Measurements from ENCODE around the gene SFXN2.
A peak's percentile ranks its signal among the peaks of the same experiment; 100 is the strongest.

SFXN2 gene

GRCh38 chr10:102770108-102770482 is 55.7 kb downstream of the SFXN2 start:
- no peaks in the 10 kb centered on the region for H3K27me3 ChIP-seq (ENCODE audit: control insufficient read depth, insufficient read depth, low read length)
- H3K36me3 ChIP-seq (ENCODE audit: control insufficient read depth, insufficient read depth, low read length), result no peaks in the 10 kb centered on the region
- H3K4me1 ChIP-seq (ENCODE audit: control insufficient read depth, insufficient read depth, low read length), result no peaks in the 10 kb centered on the region
- H3K9ac ChIP-seq (ENCODE audit: low read depth, low read length), result no peak overlapping the region
- H3K4me3 ChIP-seq (ENCODE audit: low read depth, low read length), result no peak overlapping the region
- peak overlapping the region; percentile 11 for H3K27ac ChIP-seq (ENCODE audit: low read depth, low read length)
- H3K9me3 ChIP-seq (ENCODE audit: control insufficient read depth, insufficient read depth, low read length), result no peaks in the 10 kb centered on the region

DNA sequence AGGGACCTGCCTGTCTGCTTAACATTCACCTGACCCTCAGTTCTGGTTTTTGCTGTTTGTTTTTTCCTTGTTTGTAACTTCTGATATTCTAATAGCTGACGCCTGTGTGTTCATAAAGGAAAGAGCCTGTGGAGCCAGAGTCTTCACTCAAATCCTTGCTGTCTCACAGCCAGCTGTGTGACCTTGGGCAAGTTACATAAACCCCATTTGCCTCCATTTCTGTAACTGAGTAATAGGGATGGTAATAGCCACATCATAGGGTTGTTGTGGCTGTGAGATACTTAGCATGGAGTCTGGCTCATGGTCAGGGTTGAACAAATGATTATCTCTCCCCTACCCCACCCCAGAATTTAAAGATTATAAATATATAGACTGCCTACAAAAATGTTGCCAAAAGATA is 56.4 kb downstream of the SFXN2 start:
- Histone ChIP-seq H3K4me1 (ENCODE audit: control insufficient read depth, insufficient read depth, low read length) (peaks cover 7% of the 10 kb centered on the region), H3K9ac (ENCODE audit: low read depth, low read length) (no peak overlapping the region), H3K36me3 (ENCODE audit: control insufficient read depth, insufficient read depth, low read length) (no peaks in the 10 kb centered on the region), H3K27ac (ENCODE audit: low read depth, low read length) (no peak overlapping the region), H3K27me3 (ENCODE audit: control insufficient read depth, insufficient read depth, low read length) (no peaks in the 10 kb centered on the region), H3K4me3 (ENCODE audit: low read depth, low read length) (no peak overlapping the region), H3K9me3 (ENCODE audit: control insufficient read depth, insufficient read depth, low read length) (no peaks in the 10 kb centered on the region)

- Histone ChIP-seq H3K4me1 (ENCODE audit: control insufficient read depth, insufficient read depth, low read length) (peaks cover 30% of the 10 kb centered on the region), H3K27me3 (ENCODE audit: control insufficient read depth, insufficient read depth, low read length) (no peaks in the 10 kb centered on the region), H3K9ac (ENCODE audit: low read depth, low read length) (no peak overlapping the region), H3K4me3 (ENCODE audit: low read depth, low read length) (no peak overlapping the region), H3K27ac (ENCODE audit: low read depth, low read length) (no peak overlapping the region), H3K36me3 (ENCODE audit: control insufficient read depth, insufficient read depth, low read length) (no peaks in the 10 kb centered on the region), H3K9me3 (ENCODE audit: control insufficient read depth, insufficient read depth, low read length) (no peaks in the 10 kb centered on the region)
Observed at GRCh38 chr10:102773320-102773719, 58.9 kb downstream of the SFXN2 start.

- Histone ChIP-seq H3K9ac (ENCODE audit: low read depth, low read length) (no peak overlapping the region), H3K27ac (ENCODE audit: low read depth, low read length) (no peak overlapping the region)
Observed at GRCh38 chr10:102773986-102774385, 59.5 kb downstream of the SFXN2 start.

GRCh38 chr10:102775201-102775934 is 60.9 kb downstream of the SFXN2 start:
- H3K9me3 ChIP-seq (ENCODE audit: control insufficient read depth, insufficient read depth, low read length), result no peaks in the 10 kb centered on the region
- H3K9ac ChIP-seq (ENCODE audit: low read depth, low read length), result peak overlapping the region; percentile 37; the same call in 1 of the 2 replicates
- peaks cover 41% of the 10 kb centered on the region for H3K4me1 ChIP-seq (ENCODE audit: control insufficient read depth, insufficient read depth, low read length)
- H3K27ac ChIP-seq (ENCODE audit: low read depth, low read length), result peak overlapping the region; percentile 91
- no peaks in the 10 kb centered on the region for H3K27me3 ChIP-seq (ENCODE audit: control insufficient read depth, insufficient read depth, low read length)
- no peak overlapping the region for H3K4me3 ChIP-seq (ENCODE audit: low read depth, low read length)
- no peaks in the 10 kb centered on the region for H3K36me3 ChIP-seq (ENCODE audit: control insufficient read depth, insufficient read depth, low read length)

More at GRCh38 chr10:102773986-102774385, 59.5 kb downstream of the SFXN2 start:
- Histone ChIP-seq H3K4me3 (ENCODE audit: low read depth, low read length) (no peak overlapping the region), H3K4me1 (ENCODE audit: control insufficient read depth, insufficient read depth, low read length) (peaks cover 37% of the 10 kb centered on the region), H3K36me3 (ENCODE audit: control insufficient read depth, insufficient read depth, low read length) (no peaks in the 10 kb centered on the region), H3K9me3 (ENCODE audit: control insufficient read depth, insufficient read depth, low read length) (no peaks in the 10 kb centered on the region), H3K27me3 (ENCODE audit: control insufficient read depth, insufficient read depth, low read length) (no peaks in the 10 kb centered on the region)

- H3K9ac ChIP-seq (ENCODE audit: low read depth, low read length), result peak overlapping the region; percentile 37
- H3K36me3 ChIP-seq (ENCODE audit: control insufficient read depth, insufficient read depth, low read length), result no peaks in the 10 kb centered on the region
- peak overlapping the region; percentile 91 for H3K27ac ChIP-seq (ENCODE audit: low read depth, low read length)
- no peaks in the 10 kb centered on the region for H3K27me3 ChIP-seq (ENCODE audit: control insufficient read depth, insufficient read depth, low read length)
- peak overlapping the region; percentile 29 for H3K4me3 ChIP-seq (ENCODE audit: low read depth, low read length)
- H3K4me1 ChIP-seq (ENCODE audit: control insufficient read depth, insufficient read depth, low read length), result peaks cover 48% of the 10 kb centered on the region
- no peaks in the 10 kb centered on the region for H3K9me3 ChIP-seq (ENCODE audit: control insufficient read depth, insufficient read depth, low read length)
Observed at GRCh38 chr10:102775935-102776669, 61.7 kb downstream of the SFXN2 start.

GRCh38 chr10:102776779-102777456 is 62.5 kb downstream of the SFXN2 start:
- Histone ChIP-seq H3K27me3 (ENCODE audit: control insufficient read depth, insufficient read depth, low read length) (no peaks in the 10 kb centered on the region), H3K4me1 (ENCODE audit: control insufficient read depth, insufficient read depth, low read length) (peaks cover 52% of the 10 kb centered on the region), H3K9me3 (ENCODE audit: control insufficient read depth, insufficient read depth, low read length) (no peaks in the 10 kb centered on the region), H3K4me3 (ENCODE audit: low read depth, low read length) (peak overlapping the region; percentile 29), H3K27ac (ENCODE audit: low read depth, low read length) (peak overlapping the region; percentile 91), H3K36me3 (ENCODE audit: control insufficient read depth, insufficient read depth, low read length) (no peaks in the 10 kb centered on the region), H3K9ac (ENCODE audit: low read depth, low read length) (peak overlapping the region; percentile 37)

GRCh38 chr10:102777711-102778453 is 63.4 kb downstream of the SFXN2 start:
- H3K4me1 ChIP-seq (ENCODE audit: control insufficient read depth, insufficient read depth, low read length), result peaks cover 58% of the 10 kb centered on the region
- no peaks in the 10 kb centered on the region for H3K9me3 ChIP-seq (ENCODE audit: control insufficient read depth, insufficient read depth, low read length)
- H3K27me3 ChIP-seq (ENCODE audit: control insufficient read depth, insufficient read depth, low read length), result no peaks in the 10 kb centered on the region
- no peak overlapping the region for H3K4me3 ChIP-seq (ENCODE audit: low read depth, low read length)
- H3K36me3 ChIP-seq (ENCODE audit: control insufficient read depth, insufficient read depth, low read length), result no peaks in the 10 kb centered on the region
- H3K9ac ChIP-seq (ENCODE audit: low read depth, low read length), result no peak overlapping the region
- H3K27ac ChIP-seq (ENCODE audit: low read depth, low read length), result peak overlapping the region; percentile 59

DNA sequence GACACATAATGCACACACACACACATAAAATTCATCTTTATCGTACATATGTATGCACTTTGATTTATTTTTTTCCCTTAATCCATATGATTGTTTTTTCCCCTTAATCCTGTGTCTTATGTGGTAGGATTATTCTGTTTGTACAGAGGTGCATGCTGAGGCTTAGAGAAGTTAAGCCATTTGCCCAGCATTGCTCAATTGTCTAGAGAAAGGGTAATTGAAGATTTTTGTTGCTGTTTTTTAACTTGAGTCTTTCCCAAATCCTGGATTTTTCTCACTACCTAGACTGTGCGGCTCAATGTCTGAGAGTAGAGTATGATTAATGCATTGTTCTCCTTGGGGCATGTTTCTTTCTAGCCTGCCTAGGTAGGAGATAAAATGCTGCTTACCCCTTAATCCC is 64.3 kb downstream of the SFXN2 start:
- H3K4me3 ChIP-seq (ENCODE audit: low read depth, low read length), result no peak overlapping the region
- peaks cover 63% of the 10 kb centered on the region for H3K4me1 ChIP-seq (ENCODE audit: control insufficient read depth, insufficient read depth, low read length)
- H3K9ac ChIP-seq (ENCODE audit: low read depth, low read length), result no peak overlapping the region
- H3K9me3 ChIP-seq (ENCODE audit: control insufficient read depth, insufficient read depth, low read length), result no peaks in the 10 kb centered on the region
- H3K27me3 ChIP-seq (ENCODE audit: control insufficient read depth, insufficient read depth, low read length), result no peaks in the 10 kb centered on the region
- no peak overlapping the region for H3K27ac ChIP-seq (ENCODE audit: low read depth, low read length)
- H3K36me3 ChIP-seq (ENCODE audit: control insufficient read depth, insufficient read depth, low read length), result no peaks in the 10 kb centered on the region

GRCh38 chr10:102779680-102780526 is 65.5 kb downstream of the SFXN2 start:
- no peaks in the 10 kb centered on the region for H3K9me3 ChIP-seq (ENCODE audit: control insufficient read depth, insufficient read depth, low read length)
- no peak overlapping the region for H3K4me3 ChIP-seq (ENCODE audit: low read depth, low read length)
- H3K4me1 ChIP-seq (ENCODE audit: control insufficient read depth, insufficient read depth, low read length), result peaks cover 63% of the 10 kb centered on the region
- peak overlapping the region; percentile 12 for H3K27ac ChIP-seq (ENCODE audit: low read depth, low read length)
- no peak overlapping the region for H3K9ac ChIP-seq (ENCODE audit: low read depth, low read length)
- no peaks in the 10 kb centered on the region for H3K36me3 ChIP-seq (ENCODE audit: control insufficient read depth, insufficient read depth, low read length)
- no peaks in the 10 kb centered on the region for H3K27me3 ChIP-seq (ENCODE audit: control insufficient read depth, insufficient read depth, low read length)
